ENCODE measurements around the gene LRRC32.

Gene LRRC32

DNA sequence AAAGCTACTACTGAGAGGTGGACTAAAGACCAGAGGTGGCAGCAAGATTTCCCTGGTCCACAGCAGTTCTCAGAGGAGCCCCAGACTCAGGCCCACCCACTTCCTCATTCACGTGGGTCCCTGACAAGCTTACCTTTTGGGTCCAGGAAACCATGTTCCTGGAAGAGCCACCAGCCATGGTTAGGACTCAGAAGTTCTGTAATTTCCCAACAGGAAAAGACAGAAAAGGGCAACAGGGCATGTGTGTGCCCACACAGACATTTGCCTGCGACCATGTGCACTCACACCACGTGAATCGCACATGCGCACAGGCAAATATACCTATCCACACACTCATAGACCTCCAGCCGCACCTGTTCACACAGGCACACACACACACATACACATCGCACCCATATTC lies 42.9 kb downstream of the LRRC32 start:
- Histone ChIP-seq H3K27ac (peak overlapping the region in 1 of 2 donors; percentile 31), H3K4me3 (no peak overlapping the region)
- no peak for DNase-seq (ENCODE audit: low spot score)
- TF ChIP-seq, protein P1, sequence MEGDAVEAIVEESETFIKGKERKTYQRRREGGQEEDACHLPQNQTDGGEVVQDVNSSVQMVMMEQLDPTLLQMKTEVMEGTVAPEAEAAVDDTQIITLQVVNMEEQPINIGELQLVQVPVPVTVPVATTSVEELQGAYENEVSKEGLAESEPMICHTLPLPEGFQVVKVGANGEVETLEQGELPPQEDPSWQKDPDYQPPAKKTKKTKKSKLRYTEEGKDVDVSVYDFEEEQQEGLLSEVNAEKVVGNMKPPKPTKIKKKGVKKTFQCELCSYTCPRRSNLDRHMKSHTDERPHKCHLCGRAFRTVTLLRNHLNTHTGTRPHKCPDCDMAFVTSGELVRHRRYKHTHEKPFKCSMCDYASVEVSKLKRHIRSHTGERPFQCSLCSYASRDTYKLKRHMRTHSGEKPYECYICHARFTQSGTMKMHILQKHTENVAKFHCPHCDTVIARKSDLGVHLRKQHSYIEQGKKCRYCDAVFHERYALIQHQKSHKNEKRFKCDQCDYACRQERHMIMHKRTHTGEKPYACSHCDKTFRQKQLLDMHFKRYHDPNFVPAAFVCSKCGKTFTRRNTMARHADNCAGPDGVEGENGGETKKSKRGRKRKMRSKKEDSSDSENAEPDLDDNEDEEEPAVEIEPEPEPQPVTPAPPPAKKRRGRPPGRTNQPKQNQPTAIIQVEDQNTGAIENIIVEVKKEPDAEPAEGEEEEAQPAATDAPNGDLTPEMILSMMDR (IDR thresholded peaks at IDR 0.05): no peak

DNA sequence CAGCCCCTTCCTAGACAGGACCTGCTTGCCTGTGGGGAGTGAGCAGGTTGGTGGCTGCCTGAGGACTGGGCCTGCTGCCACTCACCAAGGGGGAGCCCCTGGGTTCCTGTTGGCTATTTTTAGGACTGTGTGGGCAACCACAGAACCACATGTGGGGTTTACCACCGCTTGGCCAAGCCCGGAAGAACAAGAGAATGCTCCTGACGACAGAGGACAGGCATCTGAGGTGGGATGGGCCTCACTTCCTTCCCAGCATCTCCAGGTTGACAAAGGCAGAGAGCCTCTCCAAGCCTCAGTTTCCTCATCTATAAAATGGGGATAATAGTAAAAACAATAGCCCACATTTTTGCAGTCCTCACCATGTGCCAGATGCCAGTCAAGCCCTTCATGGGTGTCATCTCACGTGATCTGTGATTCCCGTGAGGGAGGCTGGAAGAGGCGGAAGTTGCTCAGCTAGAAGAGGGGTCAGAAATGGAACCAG lies 43.6 kb downstream of the LRRC32 start:
- no peak for DNase-seq (ENCODE audit: low spot score)
- TF ChIP-seq, protein P1 (IDR thresholded peaks at IDR 0.05): no peak
- H3K4me3 ChIP-seq: no peak overlapping the region
- H3K27ac ChIP-seq: peak overlapping the region in 1 of 2 donors; percentile 31

DNA sequence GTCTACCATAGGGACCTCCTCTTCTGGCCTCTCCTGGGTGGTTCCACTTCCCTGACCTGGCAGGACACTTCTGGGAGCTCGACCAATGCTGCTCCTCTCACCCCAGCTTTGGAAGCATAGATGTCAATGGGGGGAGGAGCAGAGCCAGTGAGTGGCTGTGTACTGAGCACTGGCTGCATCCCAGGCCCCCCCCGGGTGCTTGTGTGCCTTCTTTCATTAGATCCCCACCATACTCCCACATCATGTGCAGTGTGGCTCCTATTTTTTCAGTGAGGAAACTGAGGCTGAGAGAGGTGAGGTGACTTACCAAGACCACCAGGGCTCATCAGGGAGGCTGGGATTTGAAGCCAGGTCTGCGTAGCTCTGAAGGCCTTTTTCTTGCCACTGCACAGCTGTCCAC lies 44.3 kb downstream of the LRRC32 start:
- TF ChIP-seq, protein P1 (IDR thresholded peaks at IDR 0.05): no peak
- no peak overlapping the region for H3K27ac ChIP-seq
- no peak for DNase-seq (ENCODE audit: low spot score)
- H3K4me3 ChIP-seq: no peak overlapping the region

DNA sequence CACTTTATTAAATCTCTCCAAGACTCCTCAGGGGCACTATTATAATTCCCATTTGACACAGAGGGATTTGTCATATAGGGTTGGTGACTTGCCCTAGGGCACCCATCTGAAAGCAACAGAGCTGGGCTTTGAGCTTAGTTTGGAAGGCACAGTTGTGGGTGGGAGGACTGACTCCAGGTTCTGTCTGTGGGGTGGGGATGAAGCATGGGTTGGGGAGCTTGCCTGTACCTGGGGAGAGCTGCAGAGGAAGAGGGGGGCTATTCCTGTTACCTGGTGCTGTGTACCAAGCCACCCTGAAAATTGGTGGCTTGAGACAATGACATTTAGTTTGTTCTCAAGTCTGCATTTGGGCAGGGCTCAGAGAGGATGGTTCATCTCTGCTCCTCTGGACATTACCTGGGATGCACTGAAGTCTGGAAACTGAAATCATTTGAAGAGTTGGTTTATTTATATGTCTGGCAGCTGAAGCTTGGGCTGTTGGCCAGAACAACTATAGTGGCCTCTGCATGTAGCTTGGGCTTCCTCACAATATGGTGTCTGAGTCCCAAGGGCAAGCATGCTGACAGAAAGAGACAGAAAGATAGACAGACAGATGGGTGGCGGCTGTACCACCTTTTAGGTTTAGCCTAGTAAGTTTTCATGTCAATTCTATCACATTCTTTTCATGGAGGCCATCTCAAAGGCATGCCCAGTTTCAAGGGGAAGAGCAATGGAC lies 44.9 kb downstream of the LRRC32 start:
- Histone ChIP-seq H3K27ac (no peak overlapping the region), H3K4me3 (no peak overlapping the region)
- DNase-seq (ENCODE audit: low spot score): no peak
- TF ChIP-seq, protein P1 (IDR thresholded peaks at IDR 0.05): no peak

DNA sequence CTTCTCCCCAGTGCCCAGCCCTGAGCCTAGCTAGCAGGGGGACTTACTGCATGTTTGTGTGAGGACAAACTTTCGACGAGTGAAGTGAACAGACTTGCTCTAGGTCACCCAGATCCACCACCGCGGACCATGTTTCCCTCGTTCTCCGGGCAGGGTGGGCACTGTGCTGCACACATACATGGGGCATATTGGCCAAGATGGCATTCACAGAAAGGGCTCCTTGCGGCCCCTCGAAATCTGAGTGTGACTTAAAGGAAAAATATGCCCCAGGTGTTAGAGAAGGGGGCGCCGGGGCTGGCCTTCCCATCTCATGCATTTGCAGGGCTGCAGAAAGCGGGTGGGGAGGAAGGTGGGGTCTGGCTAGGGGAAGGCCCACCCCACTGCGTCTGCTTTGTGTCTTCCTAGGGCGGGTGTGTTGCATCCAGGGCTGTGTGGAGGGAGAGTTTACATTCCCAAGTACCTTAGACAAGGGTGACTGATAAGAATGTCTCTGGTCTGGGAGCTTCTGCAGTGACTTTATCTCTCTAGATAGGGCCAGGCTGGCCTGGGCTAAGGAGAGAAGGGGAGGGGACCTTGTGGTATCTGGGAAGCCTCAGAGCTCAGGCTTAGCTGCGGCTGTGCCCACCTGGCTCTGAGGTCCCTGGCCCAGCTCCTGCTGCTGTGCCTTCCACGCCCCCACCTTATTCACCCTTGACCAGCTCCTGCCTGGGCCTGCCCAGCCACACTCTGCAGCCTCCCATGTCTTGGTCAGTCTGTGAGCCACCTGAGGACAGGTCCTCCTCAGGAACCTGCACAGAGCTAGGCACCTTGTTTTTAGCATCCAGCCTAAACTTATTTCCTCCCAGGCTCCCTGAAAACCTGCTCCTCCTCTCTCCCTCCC lies 45.8 kb downstream of the LRRC32 start:
- DNase-seq (ENCODE audit: low spot score): no peak
- TF ChIP-seq, protein P1 (IDR thresholded peaks at IDR 0.05): no peak

DNA sequence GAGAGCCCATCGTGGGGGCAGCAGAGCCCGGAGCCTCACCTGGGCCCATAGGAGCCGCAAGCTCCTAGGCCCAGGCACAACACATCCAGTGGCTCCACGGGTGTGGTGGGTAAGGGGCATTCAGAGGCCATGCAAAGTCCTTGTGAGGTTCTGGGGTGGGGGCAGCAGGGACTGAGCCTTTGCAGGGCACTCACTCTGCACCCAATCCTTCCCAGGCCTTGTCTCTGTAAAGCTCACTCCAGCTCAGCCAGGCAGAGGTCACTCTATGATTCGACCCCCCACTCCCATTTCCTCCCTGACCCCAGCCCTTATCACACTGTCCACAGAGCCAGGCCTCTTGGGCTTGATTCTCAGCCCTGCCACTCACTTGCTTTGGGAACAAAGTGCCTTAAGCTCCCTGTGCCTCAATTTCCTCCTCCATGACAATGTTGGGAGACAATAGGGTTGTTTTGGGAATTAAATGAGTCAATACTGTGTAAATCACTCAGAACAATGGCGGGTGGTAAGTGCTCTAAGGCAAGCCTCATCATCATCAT lies 46.6 kb downstream of the LRRC32 start:
- DNase-seq (ENCODE audit: low spot score): no peak
- TF ChIP-seq, protein P1 (IDR thresholded peaks at IDR 0.05): no peak
- Histone ChIP-seq H3K27ac (peak overlapping the region; percentile 47 to 56), H3K4me3 (no peak overlapping the region)

More for the DNA sequence above, 45.8 kb downstream of the LRRC32 start:
- Histone ChIP-seq H3K27ac (no peak overlapping the region), H3K4me3 (no peak overlapping the region)
